NB4 (cell line): ENCODE results near the gene CAPN11.

ENCODE experiments used
- POLR2A ChIP-seq: IDR thresholded peaks from 2 replicates; pipeline ENCODE4 v1.6.1; 2011; ENCODE audit warnings: mild to moderate bottlenecking; ENCODE audit not compliant: insufficient read length; ENCODE audit errors: extremely low read depth
- TF ChIP-seq, protein P1 (sequence below): IDR thresholded peaks from one replicate; pipeline ENCODE4 v1.5.1; 2012; ENCODE audit warnings: low read depth, low read length

DNA sequence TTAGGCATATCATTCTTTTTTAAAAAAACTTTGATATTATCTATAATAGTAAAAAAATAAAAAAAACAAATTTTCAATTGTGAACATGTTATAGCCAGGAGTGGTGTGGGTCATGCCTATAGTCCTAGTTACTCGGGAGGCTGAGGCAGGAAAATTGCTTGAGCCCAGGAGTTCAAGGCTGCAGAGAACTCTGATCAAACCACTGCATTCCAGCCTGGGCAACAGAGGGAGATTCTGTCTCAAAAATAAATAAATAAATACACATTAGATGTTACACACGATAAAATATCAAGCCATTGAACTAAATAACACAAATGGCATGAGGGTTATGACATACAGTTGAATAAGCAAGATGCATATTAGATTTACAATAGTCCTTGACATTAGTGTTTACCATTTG is 30.2 kb downstream of the CAPN11 start:
- TF ChIP-seq, protein P1, sequence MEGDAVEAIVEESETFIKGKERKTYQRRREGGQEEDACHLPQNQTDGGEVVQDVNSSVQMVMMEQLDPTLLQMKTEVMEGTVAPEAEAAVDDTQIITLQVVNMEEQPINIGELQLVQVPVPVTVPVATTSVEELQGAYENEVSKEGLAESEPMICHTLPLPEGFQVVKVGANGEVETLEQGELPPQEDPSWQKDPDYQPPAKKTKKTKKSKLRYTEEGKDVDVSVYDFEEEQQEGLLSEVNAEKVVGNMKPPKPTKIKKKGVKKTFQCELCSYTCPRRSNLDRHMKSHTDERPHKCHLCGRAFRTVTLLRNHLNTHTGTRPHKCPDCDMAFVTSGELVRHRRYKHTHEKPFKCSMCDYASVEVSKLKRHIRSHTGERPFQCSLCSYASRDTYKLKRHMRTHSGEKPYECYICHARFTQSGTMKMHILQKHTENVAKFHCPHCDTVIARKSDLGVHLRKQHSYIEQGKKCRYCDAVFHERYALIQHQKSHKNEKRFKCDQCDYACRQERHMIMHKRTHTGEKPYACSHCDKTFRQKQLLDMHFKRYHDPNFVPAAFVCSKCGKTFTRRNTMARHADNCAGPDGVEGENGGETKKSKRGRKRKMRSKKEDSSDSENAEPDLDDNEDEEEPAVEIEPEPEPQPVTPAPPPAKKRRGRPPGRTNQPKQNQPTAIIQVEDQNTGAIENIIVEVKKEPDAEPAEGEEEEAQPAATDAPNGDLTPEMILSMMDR = no peak
- TF ChIP-seq POLR2A = no peak
